SHP77 (cell line): ENCODE results near the gene SNX24.
A peak's percentile ranks its signal among the peaks of the same experiment; 100 is the strongest.
"Not testable (repeated sequence)": the region's sequence is repeated elsewhere in the genome, so short reads cannot be mapped to it uniquely, and the experiment has no call there.

Experiments used
- DNase-seq, 2 experiments: peaks; one replicate each; lab custom pipeline; 2025; lab: John Stamatoyannopoulos, UW

Gene SNX24, protein sequence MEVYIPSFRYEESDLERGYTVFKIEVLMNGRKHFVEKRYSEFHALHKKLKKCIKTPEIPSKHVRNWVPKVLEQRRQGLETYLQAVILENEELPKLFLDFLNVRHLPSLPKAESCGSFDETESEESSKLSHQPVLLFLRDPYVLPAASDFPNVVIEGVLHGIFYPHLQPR

DNA sequence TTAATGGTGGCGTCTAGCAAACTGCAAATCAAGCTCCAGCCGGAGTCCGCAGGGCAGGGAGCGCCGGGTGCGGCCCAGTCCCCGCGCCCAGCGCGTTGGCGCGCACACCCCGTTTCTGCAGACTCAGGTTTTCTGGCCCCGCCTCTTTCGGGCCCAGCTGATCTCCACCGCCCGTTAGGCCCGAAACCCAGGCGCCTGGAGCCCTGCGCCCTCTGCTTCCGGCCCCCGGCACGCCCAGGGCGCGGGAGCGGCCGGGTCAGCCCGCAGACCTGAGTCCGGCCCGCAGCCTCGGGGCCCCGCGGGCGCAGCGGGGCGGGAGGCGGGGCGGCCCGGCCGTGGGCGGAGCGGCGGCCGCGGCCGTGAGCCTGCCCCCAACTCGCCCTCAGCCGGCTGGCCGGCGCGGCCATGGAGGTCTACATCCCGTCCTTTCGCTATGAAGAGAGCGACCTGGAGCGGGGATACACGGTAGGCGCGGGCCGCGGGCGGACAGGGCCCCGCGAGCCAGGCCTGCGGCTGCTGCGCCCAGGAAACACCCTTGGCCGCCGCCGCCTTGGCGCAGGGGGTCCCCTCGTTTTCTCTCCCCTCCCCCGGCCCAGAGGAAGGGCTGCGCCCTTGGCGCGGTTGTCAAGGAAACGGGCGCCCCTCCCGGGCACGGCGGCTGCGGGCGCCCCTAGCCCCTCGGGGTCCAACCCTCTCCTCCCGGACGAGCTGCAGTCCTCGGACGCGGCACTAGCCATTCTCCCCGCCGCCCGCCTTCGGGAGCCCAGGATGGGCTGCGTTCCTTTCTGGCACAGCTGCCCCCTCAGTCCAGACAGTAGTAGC is at the start of gene SNX24:
TSS of gene SNX24 (plus strand) at position 385 of the 822 bp plus-strand sequence. CDS start at position 406, 21 bp downstream.
- peak; percentile 70 to 79 for DNase-seq

DNA sequence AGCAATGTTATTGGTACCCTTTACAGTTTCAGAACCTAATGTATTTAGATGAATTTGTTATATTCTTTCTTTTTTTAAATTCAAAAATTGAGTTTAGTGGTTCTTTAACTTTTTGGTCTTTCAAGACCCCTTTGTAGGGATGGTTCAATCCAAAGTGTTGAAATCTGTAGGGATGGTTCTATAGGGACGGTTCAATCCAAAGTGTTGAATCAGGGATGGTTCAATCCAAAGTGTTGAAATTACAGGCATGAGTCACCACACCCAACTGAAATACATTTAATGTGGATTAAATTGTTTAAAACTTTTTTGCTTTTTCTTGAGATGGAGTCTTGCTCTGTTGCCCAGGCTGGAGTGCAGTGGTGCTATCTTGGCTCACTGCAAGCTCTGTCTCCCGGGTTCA is 39.9 kb upstream of the SNX24 start:
- DNase-seq = no peak

DNA sequence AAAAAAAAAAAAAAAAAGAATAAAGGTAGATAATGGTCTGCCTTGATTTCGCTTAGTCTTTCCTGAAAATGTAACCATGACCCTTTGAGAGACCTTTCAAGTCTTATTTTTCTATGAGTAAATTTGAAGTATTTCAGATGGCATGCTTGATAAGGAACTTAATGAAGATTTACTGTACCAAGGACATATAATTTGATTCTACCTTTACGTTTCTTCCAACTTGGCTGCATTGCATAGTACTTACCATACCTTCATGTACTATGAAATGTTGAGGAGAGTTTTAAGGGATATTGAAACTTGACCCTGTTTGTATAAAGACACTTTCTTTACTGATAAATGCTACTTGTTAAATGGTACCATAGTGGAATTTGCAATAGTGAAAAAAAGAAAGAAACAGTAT is 35.0 kb upstream of the SNX24 start:
- DNase-seq = no peak

DNA sequence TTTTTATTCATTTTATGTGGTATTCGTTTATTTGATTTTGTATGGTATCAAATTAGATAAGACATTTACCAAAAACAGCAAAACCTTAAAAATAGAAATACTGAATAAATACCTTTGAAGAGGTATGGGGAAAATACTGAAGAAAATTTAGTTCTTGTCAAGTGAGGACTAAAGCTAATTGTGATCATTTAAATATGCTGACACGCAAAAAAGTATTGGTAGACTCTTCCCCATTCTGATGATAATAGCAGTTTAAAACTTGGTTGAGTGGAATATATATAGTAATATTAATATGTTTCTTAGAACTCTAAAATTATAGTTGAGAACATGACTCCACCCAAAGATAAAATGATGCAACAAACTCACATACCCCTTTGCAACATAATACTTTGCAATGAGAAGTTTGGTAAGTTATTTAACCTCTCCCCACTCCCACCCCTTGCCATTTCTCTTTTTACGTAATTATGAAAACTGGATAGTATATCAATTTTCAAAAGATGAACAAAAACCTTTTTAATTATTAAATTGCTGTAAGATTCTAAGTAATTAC is 30.1 kb upstream of the SNX24 start:
- DNase-seq = no peak

DNA sequence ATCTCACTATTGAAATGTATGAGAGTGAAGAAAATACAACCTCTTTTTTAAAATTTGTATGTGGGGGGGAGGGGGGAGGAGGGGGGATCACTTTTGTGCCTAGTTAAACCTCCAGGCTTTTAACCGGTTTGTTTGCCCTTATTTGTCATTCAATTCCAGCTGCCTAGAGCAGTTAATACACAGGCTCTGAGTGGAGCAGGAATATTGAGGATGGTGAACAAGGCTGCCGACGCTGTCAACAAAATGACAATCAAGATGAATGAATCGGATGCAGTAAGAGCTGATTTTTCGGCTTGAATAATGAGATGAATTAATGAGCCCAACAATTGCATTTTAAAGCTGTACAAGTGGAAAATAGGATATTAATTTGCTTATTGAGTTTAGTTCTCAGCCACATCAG is 28.7 kb upstream of the SNX24 start:
- no peak for DNase-seq

DNA sequence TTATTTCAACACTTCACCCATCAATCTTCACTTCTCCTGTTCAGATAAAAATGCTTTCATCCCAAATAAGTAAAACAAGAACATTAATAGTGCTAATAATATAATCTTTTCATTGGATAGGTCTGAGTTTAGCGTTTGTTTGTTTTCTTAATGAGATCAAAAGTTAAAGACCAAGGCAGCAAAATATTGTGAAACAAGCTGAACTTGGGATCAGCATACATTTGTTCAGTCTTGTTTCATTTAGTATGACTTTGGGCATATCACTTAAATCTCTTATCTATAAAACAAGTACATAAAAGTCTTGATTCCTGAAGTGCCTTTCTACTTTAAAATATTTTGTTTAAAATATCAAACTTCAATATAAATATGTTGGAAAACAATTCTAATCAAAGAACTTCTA is 13.4 kb upstream of the SNX24 start:
- DNase-seq = no peak

DNA sequence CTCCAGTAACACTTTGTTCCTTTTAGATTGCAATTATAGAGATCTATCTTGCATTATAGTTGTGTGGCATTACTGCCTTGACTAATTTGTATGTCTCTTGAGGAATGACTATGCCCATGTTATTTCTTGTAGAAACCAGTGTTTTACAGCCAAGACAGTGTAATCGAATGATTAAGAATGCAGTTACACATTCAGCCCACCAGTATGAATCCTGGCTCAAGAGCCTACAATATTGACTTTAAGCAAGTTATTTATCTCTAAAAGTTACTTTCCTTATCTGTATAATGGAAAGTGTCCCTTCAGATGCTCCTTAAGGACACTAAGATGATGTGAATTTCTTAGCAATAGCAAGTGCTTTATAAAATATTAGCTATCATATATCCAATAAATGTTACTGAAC is 9.7 kb upstream of the SNX24 start:
- DNase-seq = no peak

DNA sequence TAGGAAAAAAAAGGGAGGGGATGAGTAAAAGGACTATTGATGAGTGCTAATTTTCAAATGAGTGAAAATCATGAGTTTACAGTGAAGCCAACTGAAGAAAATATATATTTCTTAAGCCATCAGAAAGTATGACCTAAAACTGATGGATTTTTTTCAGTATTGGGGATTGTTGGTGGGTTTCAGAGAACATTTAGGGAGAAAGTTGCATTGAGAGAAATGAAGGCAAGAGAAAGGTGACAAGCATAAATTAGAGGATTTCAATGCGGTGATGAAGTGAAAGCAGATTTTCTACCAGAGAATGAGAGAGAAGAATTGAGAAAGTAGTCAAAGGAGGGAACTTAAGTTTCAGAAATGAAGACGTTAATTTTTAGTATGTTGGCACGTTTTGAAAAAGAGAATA is 8.5 kb upstream of the SNX24 start:
- no peak for DNase-seq

DNA sequence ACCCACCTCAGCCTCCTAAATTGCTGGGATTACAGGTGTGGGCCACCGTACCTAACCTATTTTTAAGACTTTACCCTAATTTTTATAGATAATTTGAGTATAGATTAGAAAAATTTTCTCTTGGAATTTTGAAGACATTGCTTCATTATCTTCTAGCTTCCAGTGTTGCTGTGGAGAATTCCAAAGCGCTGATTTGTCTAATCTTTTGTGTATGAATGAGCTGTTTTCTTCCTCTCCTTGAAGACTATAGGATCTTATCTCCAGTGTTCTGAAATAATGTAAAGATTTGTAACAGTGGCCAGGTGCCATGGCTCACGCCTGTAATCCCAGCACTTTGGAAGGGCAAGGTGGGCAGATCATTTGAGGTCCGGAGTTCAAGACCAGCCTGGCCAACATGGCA is 5.7 kb upstream of the SNX24 start:
- DNase-seq = no peak

DNA sequence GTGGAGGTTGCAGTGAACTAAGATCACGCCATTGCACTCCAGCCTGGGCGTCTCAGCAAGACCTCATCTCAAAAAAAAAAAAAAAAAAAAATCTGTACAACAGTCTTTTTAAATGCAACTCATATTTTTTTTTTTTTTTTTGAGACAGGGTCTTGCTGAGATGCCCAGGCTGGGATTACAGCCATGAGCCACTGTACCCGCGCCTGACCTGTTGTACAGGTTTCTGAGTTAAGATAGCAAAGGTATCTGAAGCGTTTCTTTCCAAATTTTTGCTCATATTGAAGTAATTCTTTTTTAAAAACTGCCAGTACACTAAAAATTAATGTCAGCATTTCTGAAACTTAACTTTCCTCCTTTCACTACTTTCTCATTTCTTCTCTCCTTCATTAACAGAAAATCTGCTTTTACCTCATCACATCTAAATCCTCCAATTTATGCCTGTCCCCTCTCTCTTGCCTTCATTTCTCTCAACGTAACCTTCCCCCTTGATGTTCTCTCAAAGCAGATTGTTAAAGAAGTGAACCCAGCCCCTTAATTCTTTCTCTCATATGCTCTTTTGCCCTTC is 3.3 kb upstream of the SNX24 start:
- DNase-seq = no peak

DNA sequence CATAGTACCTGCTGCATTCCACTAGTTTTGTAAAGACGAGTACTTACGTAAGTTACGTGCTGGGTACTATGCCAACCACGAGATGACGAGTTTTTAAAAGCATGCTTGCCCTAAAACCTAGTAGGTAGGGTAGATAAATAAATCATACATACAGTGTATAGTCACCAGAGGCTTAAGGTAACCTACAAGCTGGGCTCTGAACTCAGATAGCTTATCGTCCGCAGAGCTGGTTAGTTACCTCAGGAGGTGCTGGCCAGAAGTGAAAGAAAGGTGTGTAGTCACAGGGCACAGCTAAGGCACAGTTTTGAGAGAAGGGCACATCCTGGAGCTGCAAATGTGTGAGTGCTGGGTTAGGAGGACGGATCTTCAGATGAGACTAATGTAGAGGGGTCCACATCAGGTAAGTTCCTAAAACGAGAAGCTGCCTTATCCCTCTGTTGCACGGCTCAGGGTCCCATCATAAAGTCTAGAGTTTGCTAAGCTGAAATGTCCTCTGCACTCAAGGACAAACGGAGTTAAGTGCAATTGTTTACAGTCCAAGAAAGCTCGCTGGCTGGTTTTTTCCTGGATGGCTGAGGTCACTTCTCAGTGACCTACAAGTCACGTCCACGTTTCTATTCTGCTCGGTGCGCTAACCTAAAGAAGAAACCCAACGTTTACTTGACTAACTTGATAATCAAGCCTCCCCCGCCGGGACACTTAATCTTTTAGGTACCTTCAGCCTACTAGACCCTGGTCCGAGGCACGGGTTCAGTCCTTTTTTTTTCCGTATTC is 1.1 kb upstream of the SNX24 start:
- DNase-seq = no peak

DNA sequence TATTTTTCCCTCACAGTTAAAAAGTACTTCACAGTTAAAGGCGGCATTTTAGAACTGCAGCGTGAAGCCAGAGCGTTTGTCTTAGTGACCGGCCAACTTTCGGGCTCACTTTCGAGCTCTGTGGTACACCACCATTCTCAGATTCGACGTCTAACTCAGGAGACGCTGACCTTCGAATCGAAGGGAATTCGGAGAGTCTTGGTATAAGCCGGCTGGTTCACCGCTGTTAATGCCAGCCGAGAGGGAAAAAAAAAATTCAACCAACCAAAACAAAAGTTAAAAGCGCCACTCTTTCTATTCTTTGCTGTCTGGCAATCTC is 544 bp upstream of the SNX24 start:
- DNase-seq = no peak

DNA sequence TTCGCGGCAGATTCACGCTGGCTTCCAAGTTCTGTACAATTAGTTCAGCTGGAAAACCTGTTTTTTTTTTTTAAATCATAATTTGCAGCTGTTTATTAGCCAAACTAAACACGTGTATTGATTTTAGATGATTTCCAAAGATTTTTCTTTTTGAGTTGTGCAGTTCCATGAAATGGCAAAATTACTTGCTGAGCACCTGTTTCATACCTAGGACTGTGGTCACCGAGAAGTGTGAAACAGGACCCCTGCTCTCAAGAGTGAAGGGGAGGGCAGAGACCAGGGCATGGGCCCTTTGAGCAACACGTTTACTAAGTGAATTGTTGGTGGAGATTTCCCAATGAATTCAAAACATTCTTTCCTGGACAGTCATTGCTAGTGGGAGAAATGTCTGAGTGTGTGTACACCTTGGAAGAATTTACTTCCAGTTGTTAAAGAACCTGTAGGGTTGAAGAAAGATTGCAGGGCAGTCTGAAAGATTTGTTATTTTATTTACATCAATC is 688 bp downstream of the SNX24 start:
- no peak for DNase-seq

DNA sequence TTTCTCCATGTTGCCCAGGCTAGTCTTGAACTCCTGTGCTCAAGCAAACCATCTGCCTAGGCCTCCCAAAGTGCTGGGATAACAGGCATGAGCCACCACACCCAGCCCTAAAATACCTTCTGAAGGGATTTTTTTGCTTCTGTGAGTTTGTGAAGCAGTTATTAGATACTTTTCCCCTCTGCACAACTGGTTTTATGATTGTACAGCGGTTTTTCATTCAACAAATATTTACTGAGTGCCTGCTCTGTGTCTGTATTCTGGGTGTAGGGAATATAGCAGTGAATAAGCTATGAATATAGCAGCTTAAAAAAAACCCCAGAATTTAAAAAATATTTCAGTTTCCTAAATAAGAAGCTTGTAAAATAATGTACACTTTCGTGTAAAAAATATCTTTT is 2.3 kb downstream of the SNX24 start:
- DNase-seq = no peak

DNA sequence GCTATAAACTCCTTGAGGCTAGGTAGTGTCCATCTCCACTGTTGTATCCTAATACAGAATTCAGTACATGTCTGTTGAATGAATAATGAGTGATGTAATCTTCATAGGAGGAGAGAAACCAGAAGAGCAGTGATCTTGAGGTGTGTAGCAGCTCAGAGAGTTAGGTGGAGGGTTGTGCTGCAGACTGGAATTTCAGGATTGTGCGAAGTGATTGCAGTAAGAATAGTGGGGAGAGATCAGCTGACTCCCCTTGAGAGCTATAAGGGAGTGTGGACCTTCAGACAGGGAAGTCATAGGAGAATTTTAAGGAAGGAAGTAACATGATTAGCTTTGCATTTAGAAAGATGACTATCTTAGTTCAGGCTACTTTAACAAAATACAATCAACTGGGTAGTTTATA is 4.4 kb downstream of the SNX24 start:
- no peak for DNase-seq

DNA sequence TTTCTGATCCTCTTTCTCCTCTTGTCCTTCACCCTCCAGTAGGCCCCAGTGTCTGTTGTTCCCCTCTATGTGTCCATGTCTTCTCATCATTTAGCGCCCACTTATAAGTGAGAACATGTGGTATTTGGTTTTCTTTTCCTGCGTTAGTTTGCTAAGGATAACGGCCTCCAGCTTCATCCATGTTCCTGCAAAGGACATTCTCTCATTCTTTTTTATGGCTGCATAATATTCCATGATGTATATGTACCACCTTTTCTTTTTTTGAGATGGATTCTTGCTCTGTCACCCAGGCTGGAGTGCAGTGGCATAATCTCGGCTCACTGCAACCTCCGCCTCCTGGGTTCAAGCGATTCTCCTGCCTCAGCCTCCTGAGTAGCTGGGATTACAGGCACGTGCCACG is 12.1 kb downstream of the SNX24 start:
- not testable (repeated sequence) for DNase-seq

DNA sequence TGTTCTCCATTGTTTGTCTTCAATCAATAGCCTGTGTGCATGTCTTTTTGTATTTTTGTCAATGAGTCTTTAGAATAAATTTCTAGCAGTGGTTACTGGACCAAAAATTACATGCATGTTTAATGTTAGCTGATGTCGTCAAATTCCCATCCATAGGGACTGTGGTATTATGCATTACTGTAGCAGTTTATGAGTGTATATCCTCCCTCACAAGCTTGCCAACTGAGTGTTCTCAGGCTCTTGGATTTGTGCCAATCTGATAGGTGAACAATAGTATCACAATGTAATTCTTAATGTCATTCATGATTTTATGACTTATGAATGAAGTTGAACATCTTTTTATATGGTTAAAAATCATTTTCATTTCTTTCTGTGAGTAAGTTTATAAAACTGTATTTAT is 13.0 kb downstream of the SNX24 start:
- DNase-seq = no peak

DNA sequence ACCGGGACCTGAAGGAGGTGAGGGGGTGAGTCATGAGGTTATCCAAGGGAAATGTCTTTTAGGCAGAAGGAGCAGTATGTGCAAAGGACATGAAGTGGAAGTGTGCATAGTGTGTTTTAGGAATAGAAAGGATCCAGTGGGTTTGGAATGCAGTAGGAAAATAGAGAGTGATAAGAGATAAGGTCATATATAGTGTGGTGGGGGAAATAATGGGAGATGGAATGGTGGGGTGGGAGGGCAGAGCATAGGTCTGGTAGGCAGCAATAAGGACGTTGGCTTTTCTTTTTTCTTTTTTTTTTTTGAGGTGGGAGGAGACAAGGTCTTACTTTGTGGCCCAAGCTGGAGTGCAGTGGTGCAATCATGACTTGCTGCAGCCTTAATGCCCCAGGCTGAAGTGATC is 17.8 kb downstream of the SNX24 start:
- no peak for DNase-seq

DNA sequence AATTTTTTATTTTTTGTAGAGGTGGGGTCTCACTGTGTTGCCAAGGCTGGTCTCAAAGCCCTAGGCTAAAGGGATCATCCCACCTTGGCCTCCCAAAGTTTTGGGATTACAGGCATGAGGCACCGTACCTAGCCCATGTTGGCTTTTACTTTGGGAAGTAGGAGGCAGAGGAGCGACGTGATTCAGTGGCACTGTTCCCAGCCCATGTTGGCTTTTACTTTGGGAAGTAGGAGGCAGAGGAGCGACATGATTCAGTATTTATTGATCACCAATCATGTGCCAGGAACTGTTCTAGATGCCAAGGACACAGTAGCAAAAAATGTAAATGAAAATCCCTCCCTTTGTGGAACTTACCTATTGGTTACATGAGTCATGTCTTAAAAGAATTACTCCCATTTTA is 18.3 kb downstream of the SNX24 start:
- no peak for DNase-seq

DNA sequence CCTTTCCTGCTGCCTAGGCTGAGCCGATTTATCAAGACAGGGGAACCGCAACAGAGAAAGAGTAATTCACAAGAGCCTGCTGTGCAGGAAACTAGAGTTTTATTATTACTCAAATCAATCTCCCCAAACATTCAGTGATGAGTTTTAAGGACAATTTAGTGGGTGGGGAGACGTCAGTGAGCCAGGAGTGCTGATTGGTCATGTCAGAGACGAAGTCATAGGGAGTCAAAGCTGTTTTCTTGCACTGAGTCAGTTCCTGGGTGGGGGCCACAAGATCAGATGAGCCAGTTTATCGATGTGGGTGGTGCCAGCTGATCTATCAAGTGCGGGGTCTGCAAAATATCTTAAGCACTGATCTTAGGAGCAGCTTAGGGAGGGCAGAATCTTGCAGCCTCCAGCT is 19.0 kb downstream of the SNX24 start:
- DNase-seq = no peak

DNA sequence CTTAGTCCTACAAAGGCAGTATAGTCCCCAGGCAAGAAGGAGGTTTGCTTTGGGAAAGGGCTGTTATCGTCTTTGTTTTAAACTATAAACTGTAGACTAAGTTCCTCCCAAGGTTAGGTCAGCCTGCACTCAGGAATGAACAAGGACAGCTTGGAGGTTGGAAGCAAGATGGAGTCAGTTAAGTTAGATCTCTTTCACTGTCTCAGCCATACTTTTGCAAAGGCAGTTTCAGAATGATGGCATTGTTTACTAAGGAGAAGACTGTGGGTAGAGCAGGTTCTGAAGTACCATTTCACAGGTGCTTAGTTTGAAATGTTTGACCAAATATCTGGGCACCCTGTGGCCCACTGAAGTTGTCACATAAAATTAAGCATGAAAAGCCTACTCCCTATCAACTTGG is 19.4 kb downstream of the SNX24 start:
- no peak for DNase-seq

DNA sequence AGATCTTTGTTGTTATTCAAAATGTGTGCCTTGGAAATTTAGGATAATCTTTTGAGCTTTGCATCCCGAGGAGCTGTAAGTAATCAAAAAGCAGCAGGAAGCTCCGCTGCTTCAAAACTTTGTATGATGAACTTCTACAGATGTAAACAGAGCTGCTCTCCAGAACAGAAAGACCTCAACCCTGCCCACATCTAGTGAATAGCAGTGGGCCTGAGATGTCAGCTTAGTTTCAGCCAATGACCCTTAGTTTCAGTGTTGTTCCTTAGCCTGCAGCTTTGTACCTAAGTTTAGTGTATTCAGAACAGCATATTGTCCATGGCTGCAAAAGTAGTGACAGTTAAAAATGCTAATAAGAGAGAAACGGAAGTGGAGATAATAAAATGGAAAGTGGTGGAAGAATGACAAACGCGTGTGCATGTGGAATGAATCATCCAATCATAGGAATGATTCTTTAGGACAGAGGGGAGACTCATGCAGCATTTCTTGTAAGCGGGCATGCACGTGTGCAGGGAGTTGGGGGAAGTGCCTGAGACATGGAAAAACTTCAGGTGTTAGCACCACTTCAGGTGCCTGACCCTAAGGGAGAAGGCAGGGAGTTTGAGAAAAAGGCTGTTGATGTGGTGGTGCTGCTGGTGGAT is 24.9 kb downstream of the SNX24 start:
- DNase-seq = no peak
